ENCODE data around the gene BTBD8.

BTBD8 gene

GRCh38 chr1:92194511-92194910 is 114.4 kb downstream of the BTBD8 start:
- DNase-seq = no peak

DNA sequence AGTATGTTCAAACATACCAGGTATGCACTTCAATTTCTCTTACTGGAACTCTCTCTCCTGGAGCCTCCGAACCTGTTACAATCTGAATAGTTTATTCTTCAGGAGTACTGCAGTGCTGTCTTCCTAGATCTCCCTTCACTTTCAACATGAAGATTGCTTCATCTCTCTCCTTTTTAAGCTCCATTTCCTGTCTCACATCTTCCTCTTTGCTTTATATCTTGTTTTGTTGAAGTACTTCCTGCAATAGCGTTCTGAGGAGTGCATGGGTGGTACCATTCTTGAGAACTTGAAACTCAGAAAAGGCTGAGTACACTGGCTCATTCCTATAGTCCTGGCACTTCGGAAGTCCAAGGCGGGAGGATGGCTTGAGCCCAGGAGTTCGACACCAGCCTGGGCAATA is 121.8 kb downstream of the BTBD8 start:
- no peak for DNase-seq

DNA sequence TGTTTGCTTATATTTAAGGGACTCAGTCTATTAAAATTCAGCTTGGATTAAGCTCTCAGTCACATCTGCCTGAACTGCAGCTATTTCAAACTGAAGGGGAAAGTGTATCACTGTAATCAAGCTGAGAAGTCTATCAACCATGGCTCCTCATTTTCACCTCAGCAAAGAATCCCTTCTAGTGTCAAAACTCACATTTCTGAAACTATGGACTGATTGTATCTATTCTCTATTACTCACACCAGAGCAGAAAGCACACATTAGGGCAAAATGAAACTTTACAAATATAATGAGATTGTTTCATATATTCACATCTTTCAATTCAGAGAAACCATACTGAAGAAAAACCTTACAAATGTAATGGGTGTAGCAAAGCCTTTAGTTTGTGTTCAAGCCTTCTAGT is 123.0 kb downstream of the BTBD8 start:
- DNase-seq = no peak

GRCh38 chr1:92210701-92211100 is 130.6 kb downstream of the BTBD8 start:
- no peak for DNase-seq

DNA sequence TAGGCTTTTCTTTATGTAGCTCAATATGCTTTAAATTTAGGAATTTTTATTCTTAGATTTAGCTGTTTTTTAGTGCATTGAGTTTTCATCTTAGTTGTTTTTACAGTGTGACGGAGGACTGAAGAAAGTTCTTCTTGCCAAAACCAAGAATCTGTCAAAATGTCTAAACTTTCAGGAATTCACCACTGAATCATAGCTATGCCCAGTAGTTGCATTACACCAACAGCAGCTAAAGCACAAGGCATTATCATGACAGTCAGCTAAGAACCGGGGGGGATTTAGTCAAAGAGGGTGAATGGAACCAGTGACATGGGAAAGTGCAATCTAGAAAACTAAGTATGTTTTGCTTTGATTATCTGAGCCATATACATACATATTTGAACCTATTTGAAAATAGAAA is 131.0 kb downstream of the BTBD8 start:
- no peak for DNase-seq

GRCh38 chr1:92217721-92218120 is 137.6 kb downstream of the BTBD8 start, which contains the start of gene C1orf146:
Gene C1orf146, plus strand, starts transcription at chr1:92217915. Its CDS starts 13,506 bp downstream, at chr1:92231421.
- no peak for DNase-seq

- DNase-seq = no peak
These were observed 138.4 kb downstream of the BTBD8 start for GRCh38 chr1:92218559-92218958.

DNA sequence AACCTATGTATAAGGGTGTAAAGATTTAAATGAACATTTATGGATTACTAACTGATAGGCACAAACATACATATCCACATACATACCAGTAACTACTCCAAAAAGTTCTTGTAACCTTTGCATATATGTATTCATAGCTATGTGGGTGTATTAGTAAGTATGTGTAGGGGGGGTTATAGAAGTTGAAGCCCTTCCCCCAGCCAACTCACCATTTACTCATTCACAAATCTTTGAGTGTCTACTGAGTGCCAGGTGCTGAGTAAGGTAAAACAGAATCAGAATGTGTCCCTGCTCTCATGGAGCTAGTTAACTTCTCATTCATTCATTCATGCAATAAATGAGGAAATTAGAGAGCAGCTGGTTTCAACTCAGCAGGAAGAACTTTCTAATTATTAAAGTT is 138.9 kb downstream of the BTBD8 start:
- no peak for DNase-seq

GRCh38 chr1:92228401-92228800 is 148.3 kb downstream of the BTBD8 start:
- no peak for DNase-seq

DNA sequence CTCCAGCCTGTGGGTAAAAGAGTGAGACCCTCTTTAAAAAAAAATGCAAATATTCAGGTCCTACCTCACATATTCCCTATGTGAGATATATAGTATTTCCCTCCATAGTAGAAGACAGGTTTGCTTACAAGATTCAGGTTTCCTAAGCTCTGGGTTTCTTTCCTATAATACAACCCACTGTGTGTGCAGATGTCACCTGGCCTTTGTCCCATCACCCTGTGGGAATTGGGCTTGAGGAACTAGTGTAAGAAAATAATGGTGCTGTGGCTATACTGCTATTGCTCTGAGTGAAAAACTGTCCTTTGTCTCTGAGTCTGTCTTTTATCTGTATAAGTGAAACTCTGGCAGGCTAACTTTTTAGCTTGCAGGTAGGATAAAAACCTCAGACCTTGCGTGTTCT is 150.6 kb downstream of the BTBD8 start:
- no peak for DNase-seq
